IPS-NIHi11 (cell line): Measurements from ENCODE around the gene RAD51B.

Experiments
- DNase-seq: peaks from one replicate; pipeline ENCODE4 v3.0.0; 2012; ENCODE audit warnings: mixed read lengths, low spot score

Gene RAD51B

DNA sequence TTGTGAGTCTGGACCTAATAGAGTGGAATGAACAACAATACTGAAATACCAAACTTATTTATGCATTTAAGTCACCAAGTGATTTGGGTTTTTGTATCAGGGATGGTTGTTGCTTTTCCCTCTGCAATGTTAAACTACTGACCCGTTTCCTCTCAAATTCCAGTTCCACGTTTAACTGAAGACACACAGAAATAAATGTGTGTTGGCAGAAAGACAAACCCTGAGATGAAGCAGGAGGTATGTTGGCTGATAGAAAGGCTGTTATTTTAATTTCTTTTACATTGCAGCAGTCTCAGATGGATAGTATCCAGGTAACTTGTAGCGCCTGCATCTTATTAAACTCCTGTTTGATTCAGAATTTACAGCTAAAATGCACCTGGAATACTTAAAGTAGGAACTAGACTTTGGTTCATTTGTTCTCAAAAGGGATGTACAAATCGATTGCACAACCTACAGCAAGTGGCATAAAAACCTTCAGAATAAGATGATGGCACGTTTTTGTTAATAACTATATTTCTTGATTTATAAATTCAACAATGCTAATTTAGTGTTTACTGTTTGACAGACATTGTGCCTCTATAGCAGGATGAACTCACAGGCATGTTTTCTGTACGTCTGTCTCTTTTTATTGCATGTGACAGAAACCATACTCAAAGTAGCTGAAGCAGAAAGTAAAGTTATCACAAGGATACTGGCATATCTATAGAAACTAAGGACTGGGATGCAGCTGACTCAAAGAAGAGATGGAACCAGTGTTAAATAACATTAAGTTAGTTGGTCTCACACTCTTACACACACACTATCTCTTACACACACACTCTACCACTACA, 567.6 kb downstream of the RAD51B start:
- no peak for DNase-seq

DNA sequence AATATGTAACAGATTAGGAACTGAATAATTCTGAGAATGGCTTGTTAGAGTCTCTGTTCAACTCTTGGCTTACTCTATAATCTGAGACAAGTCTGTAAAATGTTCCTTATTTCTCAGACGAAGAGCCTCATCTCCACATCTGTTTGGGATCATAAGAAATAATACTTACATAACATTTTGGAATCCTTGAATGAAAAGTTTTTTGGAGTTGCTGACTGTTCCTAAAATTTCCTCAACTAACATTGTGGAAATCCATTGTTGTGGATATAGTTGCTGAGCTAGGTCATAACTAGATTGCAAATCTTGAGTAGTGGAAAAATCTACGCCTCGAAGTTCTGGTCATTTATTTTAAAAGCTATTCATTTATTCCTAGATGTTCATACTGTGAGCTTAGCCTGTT, 570.4 kb downstream of the RAD51B start:
- DNase-seq, result no peak

DNA sequence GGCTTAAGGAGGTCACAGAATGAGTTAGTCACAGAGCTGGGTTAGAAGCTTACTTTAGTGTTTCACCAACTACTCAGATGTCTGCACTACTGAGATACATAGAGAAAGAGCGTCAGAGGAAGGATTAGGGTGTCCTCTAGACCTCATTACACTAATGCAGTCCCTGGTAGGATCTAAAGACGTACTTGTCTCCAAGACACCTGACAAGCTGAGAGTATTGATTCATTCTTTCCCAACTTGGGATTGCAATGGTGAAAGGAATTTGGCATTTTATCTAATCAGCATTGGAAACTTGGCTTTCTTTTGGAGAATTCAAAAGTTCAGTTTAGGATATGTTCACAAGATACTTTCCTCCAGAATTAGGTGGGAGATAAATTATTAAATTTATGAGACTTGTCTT, 571.2 kb downstream of the RAD51B start:
- DNase-seq, result no peak

DNA sequence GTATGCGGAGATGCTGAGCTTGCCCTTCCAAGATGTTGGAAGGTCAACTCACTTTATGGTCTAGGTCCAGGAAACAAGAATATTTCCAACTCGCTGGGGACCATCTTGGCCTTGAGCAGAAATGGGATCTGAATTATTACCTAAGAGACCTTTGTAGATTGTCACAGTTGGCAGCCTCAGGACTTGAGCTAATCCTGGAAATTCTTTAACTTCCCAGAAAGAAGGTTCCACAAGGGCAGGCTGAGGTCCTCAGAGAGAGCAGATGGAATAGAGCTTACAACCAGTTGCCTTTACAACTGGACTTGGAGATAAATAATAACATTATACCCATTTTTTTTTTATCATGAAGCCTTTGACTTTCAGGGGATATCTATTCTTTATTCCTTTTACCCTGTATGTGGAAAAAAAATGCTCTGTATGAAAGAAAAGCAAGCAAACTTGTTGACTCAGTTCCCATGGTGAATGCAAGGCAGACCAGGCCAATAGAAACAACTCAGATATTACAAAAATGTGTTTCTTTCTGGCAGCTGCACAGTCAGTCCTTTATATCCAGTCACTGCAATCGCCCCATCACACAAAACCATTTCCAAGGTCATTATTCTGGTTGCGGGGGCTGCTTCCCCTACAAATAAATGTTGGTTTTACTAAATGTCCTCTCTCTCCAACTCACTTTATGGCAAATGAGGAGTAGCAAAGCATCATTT, 571.9 kb downstream of the RAD51B start:
- no peak for DNase-seq

DNA sequence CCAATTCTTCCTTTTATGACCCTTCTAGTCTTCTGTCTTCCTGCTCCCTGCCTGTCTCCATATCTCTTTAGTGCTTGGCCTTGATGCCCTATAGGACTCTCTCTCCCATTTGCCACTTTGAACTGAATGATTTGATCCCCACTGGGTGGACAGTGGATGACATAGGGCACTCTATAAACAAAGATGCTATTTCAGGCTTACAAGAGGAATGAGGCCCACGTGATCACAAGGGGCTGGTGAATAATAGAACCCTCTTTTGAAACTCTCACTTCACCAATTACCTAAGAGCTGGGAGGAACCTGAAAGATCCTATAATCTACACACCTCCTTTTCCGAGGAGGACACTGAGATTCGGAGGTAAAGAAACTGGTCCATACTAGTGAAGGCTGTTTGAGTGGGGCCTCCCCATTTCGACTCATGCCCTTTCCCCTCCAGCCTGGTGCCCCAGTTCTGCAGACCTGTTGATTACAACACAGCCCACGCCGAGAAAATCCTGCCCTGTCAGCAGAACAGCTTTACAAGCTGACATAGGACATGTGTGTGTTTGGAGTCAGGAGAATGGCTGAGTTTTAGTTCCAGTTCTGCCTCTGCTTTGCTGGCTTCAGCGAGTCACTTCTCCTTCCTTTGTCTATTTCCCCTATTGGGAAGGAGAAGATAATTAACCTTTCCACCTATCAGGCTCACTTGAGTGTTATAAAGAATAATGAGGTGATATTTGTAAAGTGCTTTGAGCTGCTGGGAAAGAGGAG, 573.0 kb downstream of the RAD51B start:
- no peak for DNase-seq

DNA sequence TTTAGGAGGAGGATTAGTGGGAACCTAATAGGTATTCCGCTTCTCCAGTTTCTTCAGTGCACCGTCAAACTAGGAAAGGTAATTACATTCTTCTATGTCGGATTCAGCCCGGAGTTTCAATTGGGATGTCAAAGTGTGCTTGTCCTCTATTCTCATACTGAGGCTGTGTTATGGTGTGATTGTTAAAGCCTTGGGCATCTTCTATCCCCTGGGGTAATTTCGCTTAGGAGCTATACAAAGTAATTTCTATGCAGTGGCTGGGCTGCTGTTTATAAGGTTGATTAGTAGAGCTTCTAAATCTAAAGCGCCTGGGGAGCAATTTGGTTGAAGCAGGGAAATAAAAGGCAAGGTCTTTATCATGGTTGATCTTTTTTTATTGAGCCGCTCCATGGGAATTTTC, 573.7 kb downstream of the RAD51B start:
- no peak for DNase-seq

DNA sequence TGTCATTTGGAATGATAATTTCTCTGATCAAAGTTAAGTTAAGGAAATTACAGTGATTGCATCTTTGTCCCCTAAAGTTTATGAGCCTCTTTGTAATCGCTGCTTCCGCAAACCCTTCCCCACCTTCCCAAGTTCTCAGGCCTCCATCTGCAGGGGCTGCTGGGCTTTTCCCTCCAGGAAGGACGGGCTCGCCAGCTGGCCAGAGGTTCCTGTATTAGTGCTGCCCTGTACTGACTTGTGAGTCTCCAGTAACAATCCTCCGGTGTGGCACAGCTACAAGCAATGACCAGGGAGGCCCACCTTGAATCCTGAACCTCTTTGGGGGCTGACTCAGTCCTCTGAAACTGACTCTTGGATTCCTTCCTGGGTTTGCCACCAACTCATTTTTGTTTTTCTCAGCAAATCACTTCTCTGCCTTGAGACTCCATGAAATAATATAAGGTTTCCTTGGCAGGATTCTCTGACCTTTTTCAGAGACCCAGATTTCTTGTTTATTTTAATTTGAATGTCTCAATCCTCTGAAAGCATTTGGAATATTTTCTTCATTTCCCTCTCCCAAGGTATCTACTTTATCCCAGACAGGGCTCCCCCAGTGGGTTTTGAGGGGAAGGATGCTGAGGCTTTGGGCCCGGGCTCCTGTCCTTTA, 574.7 kb downstream of the RAD51B start:
- DNase-seq, result no peak

DNA sequence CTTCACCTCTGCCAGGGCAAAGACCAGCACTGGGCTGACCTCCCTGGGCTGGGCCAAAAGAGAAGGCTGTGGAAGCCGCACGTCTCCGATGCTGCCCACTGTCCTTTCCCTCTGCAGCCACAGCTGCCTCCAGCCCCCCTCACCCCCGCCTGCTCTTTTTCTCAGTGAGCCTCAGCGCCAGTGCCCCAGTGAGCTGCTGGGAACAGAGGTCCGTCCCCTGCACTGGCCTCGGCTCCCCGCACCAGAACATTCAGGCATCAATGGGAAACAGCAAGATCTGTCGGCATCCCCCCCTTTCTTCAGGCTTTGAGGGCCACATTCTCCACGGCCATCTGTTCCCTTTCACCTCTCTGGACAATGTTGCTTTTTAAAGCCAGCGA, 575.2 kb downstream of the RAD51B start:
- DNase-seq, result no peak

DNA sequence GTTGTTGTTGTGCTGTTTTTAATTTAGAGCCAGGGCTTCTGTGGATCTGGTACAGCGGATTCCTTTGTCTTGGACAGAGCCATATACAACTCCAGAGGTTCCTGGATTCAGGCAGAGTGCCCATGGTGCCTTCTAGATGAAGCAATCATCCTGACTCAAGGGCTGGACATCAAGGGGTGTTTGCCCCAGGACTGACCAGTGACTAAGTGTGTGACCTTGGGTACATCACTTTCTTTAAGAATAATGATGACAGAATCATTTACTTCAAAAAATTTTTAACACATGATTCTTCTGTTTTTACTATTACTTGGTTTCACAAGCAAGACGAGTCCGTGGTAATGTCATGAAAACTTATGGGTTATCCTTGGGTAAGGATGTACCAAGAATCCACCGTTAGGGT, 576.0 kb downstream of the RAD51B start:
- DNase-seq, result no peak

DNA sequence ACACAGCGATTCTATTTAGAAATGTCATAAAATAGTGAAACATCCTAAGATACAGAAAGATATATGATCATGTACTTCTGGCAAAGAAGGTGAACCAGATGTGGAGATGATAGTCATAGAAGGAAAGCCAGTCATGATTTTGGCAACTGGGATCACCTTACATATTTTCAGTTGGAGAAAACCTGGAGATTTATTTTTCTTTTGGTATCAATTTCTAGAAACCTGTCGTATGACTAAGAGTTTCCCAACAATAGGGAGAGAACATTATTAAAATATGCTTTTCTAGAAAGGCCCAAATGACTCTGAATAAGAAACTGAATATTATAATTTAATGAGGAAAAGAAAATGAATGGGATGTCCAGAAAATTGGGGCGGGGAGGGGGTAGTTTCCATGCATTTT, 576.9 kb downstream of the RAD51B start:
- DNase-seq, result no peak

DNA sequence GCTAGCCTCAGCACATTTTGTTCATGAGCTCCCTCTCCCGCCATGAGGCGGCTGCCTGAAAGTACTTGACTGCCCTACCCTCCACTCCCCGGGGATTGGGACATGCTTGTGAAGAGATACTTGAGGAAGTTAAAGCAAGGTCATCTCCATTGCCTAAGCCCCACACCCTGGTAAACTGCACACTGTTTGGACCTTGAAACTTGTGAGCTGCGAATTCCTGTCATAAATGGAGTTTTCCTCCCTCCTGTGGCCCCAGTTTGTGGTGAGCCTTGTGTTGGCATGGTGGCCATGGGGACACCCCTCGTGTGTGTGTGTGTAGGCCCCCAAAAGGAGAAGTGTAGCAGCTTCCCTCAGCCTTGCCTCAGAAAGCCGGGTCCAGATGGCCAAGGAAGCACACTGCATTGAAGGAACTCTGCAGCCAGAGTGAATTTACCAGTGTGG, 577.8 kb downstream of the RAD51B start:
- no peak for DNase-seq

DNA sequence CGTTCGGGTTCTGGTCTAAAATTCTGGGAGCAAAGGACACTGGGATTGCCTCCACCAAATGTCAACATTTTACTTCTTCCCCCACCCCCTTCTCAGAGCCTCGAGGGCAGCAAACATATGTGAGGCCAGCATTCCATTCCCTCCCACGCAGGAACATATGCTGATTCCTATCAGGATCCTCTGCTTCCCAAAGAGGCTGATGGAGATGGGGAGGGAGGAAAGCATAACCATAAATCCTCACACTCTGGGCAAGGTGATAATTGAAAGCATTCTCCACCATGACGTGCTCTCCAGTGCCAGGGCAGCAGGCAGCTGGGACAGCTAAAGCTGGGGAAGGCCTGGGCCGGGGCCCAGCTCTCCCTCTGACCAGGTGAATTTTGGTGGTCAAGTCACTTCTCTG, 578.2 kb downstream of the RAD51B start:
- no peak for DNase-seq

DNA sequence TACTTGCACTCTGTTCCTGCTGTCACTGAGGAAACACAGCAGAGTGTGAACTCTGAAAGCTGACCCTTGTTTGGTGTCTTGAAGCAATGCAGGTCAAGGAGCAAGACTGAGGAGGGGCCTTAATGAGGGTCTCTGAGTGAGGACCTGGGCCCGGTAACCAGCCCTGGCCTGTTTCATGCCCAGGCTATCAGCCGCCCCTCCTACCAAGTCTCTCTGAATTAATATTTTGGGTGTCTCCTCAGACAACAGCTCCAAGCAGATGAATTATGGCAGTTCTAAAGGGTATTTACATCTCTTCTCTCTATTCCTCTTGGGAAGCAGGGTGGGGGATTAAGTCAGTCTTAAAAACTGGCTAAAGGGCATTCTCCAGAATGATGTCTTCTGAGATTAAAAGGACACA, 578.8 kb downstream of the RAD51B start:
- DNase-seq, result no peak

DNA sequence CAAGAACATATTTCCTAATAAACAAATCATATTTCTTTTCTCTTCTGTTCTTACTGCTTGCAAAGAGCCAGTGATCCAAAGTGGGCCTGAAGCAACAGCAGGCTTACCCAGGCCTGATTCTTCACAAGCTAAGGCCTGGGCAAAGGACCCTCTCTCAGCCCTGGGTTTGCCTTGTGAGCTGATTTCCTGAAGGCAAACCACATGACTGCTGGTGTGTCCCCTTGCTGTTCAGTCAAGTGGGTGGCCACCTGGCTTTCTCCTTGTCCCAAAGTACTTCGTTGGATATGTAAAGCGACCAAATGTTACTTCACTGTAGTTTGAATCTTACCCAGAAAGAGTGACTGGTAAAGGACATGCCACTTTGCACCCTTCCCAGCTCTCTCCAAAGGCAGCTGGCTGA, 580.4 kb downstream of the RAD51B start:
- DNase-seq, result no peak

DNA sequence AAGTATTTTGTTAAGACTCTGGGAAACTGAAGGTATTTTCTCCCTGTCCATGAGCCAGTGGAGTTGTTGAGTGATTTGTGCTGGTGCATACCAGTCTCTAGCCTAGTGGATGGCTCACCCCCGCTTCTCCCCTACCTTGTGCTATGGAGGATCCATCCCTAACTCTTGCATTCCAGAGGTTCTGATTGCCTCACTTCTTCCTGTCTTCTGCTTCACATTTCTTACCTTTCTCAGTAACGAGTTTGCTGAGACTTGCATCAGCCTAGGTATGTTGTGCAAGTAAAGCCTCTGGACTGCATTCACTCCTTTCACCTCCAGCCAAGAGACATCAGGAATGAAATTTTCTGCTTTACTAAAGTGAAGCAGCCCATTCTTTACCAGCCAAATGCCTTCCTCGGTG, 581.7 kb downstream of the RAD51B start:
- no peak for DNase-seq

DNA sequence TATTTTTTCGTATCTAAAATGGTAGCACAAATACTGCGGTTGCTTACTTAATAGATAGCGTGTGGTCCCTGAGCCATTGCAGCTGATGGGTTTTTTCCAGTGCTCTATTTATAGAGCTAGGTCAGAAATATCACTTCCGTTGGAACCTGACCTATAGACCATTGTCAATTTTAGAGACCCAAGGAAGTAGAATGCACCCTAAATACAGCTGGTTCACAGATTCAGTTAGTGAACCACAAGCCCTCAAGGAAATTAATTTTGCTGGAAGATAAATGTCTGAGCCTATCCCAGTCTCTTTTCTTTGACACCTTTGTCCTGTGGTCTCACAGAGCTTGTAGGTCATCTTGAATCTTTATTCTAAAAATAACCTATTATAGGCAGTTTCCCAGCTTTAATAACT, 582.3 kb downstream of the RAD51B start:
- no peak for DNase-seq

DNA sequence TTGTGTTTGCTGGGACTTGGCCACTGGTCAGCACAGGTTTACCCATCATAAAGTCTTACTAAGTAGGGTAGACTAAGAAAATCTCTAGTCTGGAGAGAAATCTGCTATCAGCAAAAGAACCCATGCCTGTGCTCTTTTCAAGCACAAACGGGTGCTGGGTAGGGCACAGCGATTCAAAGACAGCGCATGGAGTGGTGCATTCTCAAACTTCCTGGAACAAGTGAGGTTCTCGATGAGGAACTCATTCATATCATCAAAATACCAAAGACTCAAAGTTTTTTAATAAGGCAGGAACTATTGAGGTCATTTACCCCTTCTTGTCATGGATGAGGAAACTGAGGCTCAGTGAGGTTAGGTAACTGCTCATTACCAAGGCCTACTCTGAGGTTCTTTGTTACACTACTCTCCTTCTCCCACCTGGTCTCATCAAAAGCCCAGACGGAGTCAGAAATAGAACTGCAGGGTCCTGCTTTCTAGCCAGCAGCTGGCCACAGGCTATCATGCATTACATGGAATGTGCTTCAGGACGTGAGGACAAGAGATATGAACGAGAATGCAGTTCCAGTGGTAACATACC, 583.0 kb downstream of the RAD51B start:
- no peak for DNase-seq

DNA sequence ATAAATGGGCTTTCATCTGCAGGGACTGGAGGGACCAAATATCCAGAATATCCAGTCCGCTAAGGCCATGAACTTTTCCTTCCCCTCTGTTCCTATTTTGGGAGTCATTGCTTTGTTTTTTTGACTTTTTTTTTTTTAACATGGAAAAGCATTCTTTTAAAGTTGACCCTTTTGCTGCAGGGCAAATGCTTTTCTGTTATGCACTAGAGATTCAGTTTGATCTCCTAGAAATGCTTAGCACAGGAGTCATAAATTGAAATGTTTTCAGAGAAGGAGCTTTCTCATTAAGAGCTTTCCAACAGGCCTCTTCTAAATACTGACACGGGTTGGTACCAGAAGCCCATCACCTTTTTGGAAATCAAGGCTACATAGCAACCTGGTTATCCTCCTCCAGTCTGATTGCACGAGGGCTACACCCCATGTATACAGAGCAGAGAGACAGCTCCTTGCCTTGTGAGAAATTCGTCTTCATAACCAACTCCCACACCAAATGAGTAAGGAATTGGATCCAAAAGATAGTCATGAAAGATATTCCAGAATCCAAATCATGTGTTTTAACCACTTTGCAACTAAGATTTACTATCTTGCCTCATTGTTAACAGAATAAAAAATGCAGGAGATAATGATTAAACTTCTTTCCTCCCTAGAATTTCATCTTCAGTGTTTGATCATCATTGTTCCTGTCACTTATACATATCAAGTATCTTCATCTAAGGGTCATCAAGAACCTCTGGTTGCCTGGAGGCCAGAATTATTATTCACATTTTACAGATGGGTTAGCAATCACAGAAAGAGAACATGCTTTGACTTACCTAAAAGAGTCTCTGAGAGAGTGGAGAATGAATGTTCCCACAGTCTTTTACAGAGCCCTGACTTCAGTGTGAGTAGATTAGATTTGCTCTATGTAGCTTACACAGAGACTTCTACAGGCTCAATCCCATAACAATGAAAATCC, 583.9 kb downstream of the RAD51B start:
- DNase-seq, result no peak

DNA sequence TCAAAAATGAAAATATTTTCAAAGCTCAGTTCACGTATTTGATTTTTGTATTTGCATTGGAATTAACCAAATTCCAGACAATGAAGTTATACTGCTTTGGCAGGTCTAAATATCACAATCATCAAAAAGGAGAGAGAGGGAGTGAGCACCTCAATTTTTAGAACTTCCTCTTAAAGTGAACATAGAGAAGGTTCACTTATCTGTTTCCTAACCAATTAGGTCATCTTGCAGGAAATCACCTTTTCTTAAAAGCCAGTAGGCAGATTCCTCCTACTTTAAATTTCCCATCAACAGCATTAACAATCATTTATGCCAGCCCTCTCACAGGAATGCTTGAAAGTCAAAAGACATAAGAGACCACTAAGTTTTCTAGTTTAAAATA, 584.6 kb downstream of the RAD51B start:
- DNase-seq, result no peak

DNA sequence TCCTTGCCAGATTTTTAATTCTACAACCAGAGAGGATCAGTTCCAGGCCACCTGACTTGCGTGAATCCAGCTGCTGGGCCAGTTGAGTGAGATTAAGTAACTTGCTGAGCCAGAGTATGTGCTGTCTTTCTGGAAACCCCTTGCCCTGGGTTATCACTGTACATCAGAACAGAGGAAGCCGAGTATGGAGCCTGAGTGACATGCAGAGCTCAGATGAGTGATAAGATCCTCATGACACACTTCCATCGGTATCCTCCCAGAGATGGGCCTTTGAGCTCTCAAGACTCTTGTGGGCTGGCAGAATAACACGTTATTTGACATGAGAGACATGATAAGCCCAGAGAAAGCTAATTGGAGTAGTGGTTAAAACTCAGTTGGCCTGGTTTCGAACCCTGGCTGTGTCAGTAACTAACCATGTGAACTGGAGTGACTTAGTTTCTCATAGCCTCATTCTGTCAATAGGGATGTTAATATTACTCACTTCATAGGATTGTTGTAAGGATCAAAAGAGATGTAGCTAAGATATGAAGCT, 585.1 kb downstream of the RAD51B start:
- no peak for DNase-seq

DNA sequence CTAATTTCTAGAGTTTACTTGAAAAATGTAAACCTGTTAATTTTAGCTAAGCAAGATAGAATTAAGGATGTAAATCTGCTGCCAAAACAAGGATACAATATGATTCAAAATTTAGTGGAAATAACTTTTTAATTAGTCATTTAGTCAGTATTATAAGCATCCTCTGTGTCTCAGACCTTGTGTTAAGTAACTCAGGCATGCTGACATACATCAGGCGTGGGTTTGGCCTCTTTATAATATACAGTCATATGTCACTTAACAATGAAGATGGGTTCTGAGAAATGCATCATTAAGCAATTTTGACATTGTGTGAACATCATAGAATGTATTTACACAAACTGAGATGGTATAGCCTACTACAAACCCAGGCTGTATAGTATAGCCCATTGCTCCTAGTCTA, 586.4 kb downstream of the RAD51B start:
- no peak for DNase-seq
